LNCAP (cell line): Measurements from ENCODE around the gene GALNT18.

Experiments
- TF ChIP-seq, protein P1 (sequence below): fragments of 450-650 bp; IDR thresholded peaks from 2 replicates; pipeline ENCODE4 v1.5.1; 2017; ENCODE audit warnings: mild to moderate bottlenecking

Gene GALNT18

DNA sequence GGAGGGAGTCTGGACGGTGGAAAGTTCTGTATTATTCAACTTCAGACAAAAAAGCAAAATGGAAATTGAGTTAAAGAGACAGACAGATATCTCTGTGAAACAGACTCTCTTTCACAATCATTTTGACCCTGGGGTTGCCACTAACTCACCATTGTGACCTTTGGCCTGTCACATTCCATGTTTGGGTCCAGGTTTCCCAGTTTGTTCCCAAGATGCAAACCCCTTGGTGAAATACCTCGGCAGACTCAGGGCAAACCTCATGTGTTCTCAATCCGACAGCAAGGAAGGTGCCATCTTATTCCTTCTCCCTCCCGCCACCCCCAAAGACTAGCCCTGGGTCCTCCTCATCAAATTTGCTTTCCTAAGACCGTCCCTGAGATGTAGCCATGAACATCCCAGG lies 41.8 kb downstream of the GALNT18 start:
- TF ChIP-seq, protein P1, sequence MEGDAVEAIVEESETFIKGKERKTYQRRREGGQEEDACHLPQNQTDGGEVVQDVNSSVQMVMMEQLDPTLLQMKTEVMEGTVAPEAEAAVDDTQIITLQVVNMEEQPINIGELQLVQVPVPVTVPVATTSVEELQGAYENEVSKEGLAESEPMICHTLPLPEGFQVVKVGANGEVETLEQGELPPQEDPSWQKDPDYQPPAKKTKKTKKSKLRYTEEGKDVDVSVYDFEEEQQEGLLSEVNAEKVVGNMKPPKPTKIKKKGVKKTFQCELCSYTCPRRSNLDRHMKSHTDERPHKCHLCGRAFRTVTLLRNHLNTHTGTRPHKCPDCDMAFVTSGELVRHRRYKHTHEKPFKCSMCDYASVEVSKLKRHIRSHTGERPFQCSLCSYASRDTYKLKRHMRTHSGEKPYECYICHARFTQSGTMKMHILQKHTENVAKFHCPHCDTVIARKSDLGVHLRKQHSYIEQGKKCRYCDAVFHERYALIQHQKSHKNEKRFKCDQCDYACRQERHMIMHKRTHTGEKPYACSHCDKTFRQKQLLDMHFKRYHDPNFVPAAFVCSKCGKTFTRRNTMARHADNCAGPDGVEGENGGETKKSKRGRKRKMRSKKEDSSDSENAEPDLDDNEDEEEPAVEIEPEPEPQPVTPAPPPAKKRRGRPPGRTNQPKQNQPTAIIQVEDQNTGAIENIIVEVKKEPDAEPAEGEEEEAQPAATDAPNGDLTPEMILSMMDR = no peak

GRCh38 chr11:11579012-11579988 lies 42.5 kb downstream of the GALNT18 start:
- TF ChIP-seq, protein P1 = no peak

GRCh38 chr11:11577932-11578911 lies 43.6 kb downstream of the GALNT18 start:
- TF ChIP-seq, protein P1 = no peak

- TF ChIP-seq, protein P1 = no peak
Observed at GRCh38 chr11:11577251-11577855, 44.5 kb downstream of the GALNT18 start.

GRCh38 chr11:11574373-11575287 lies 47.2 kb downstream of the GALNT18 start:
- TF ChIP-seq, protein P1 = no peak

DNA sequence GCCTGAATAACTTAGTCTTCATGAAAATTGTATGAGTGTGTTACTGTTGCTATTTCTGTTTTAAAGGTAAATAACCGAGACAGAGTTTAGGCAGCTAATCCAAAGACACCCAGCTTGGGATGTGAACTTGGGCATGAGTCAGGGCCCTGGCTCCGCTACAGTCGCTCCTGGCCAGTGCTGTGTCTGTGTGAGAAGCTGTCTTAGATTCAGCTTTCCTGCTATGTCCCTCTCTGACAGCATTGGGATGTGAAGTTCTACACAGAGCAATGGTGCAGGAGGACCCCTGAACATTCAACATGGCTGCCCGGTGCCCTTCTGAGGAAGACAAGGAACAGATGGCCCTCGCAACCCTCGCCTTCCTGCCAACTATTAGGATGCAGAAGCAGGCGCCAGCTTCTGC lies 49.4 kb downstream of the GALNT18 start:
- TF ChIP-seq, protein P1 = no peak
